ENCODE measurements around the gene MCF2L.

Gene MCF2L

GRCh38 chr13:113000575-113000974, 31.6 kb downstream of the MCF2L start:
- no peak for DNase-seq

DNA sequence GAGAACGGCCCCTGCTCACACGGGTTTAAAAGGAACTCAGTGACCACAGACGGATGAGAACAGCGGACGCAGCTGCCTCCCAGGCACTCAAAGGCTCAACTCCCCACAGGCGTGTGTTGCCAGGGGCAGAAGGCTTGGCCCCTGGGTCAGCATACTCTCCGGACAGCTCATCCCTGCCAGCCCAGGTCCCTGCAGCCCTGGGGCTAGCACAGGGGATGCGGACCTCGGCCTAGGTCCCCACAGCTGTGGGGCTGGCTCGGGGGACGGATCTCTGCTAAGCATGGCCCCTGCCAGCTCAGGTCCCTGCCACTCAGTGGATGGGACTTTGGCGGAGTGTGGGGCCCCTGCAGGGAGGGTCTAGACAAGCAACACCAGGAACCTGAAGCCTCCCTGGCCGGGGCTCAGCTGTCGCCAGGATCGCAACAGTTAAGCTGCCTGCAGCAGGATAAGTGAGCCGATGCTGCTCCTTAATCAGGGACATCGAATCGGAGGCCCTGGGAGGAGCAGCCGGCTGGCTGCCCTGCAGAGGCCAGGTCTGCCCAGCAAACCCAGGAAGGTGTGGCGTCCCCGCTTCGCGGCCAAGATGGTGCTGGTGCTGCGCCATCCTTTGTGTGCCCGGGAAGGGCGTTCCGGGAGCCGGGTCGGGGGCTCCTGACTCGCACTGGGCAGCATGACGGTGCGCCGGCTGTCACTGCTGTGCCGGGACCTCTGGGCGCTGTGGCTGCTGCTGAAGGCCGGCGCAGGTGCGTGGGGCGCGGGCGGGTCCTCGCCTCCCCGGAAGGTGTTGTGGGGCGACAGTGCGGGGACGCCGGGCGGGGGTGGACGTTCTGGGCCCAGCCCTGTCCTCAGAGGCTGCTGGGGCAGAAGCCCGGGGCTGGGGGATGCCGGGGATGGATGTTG, 32.5 kb downstream of the MCF2L start:
- peak; percentile 83 for DNase-seq

- DNase-seq = no peak
Measured at GRCh38 chr13:113002206-113002912, 33.3 kb downstream of the MCF2L start.

GRCh38 chr13:113002913-113003290, 33.9 kb downstream of the MCF2L start:
- no peak for DNase-seq

GRCh38 chr13:113004126-113004525, 35.1 kb downstream of the MCF2L start:
- no peak for DNase-seq

- DNase-seq = no peak
Measured at GRCh38 chr13:113005076-113005865, 36.3 kb downstream of the MCF2L start.

- DNase-seq = no peak
Measured at GRCh38 chr13:113005997-113006396, 37.0 kb downstream of the MCF2L start.

GRCh38 chr13:113006660-113007059, 37.6 kb downstream of the MCF2L start:
- DNase-seq = no peak

GRCh38 chr13:113008851-113009250, 39.8 kb downstream of the MCF2L start:
- DNase-seq = no peak

DNA sequence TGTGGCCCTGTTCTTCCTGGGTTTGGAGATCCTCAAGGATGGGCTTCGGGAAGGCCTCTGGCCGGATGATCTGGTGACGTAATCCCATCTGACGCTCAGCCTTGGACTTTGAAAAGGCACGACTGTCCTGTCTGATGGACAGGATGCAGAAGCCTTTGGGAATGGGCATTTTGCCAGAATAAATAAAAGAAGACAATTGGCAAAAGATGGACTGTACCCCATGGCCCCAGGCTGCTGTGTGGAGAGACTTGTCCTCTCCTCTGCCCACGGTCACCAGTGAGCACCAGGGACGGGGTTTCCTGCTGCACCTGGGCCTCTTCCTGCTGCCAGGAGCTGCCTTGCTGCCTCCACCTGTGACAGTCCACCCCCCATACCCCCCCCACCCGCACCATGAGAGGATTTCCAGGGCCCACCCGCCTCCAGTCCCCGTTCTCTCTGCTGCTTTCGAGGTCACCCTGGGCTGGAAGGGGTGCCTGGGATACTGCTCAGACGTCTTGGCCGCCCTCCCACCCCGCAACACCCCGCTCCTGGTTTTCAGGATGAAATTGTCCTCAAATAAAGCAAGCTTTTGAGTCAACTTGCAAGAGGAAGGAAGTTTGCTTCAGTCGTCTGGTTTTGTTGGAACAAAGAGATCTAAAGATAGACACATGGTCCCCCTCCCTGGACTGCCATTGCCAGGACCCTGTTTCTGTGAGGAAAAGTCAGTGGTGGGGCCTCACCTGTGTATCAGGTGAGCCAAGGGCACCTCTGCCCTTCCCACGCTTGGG, 40.9 kb downstream of the MCF2L start:
- no peak for DNase-seq

DNA sequence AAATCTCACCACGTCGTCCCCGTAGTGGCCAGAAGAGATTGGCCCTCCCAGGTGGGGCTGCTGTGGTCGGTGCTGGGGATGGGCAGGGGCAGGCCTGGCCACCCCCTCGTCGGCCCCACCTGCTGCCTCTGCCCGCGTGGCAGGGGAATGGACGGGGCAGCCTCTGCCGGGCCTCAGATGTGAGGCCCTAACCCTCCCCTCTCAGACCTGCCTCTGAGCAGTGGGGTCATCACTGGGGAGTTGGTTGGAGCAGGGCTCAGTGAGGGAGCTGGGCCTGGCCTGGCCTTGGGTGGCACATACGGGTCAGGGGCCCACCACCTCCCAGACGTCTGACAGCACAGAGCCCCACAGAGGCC, 41.5 kb downstream of the MCF2L start:
- DNase-seq = no peak

DNA sequence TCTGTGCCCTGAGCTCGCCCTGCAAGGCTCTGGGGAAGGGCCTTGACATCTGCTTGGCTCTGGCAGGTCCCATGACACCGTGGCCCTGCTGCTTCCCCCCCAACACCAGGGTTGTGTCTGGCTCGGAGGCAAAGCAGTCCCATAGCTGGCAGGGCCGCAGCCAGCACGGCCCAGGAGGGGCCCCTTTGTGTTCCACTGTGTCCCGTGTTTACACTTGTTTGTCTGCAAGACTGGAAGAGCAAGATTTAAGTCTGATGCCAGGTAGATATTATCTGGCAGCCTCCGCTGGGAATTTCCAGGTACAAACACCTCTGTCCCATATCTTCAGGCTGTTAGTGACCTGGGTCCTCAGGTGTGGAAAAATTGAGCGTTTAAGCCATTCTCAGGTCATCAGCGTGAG, 44.3 kb downstream of the MCF2L start:
- no peak for DNase-seq

DNA sequence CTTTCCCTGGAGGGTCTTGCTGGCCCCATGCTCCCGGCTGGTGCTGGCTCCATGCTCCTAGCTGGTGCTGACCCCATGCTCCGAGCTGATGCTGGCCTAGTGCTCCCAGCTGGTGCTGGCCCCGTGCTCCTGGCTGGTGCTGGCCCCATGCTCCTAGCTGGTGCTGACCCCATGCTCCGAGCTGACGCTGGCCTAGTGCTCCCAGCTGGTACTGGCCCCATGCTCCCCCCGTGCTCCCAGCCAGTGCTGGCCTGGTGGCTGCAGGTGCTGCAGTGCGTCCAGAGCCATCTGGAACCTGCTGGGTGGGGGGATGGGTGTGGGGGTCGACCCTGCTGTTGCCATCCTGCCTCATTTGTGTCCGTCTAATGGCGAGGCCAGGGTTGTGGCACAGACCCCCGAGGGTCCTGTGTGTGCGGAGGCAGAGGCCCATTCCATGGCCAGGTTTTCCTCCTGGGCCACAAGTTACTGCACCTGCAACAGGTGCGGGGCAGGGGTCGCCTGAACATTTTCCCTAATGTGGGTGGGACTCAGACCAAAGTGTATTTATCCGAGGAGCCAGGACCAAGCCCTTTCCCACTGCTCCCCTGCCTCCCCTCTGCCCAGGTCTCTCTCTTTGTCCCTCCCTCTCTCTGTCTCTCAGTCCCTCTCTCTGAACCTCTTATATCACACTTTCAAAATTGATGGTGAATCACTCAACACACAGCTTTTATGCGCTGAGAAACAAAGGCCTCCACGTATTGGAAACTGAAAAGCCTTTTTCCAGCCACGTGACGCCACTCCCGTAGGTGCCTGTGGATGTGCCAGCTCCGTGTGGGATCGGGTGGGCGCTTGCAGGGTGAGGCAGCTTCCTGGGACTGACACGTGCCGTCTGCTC, 45.1 kb downstream of the MCF2L start:
- DNase-seq = no peak

- no peak for DNase-seq
Measured at GRCh38 chr13:113014752-113015745, 46.0 kb downstream of the MCF2L start.

DNA sequence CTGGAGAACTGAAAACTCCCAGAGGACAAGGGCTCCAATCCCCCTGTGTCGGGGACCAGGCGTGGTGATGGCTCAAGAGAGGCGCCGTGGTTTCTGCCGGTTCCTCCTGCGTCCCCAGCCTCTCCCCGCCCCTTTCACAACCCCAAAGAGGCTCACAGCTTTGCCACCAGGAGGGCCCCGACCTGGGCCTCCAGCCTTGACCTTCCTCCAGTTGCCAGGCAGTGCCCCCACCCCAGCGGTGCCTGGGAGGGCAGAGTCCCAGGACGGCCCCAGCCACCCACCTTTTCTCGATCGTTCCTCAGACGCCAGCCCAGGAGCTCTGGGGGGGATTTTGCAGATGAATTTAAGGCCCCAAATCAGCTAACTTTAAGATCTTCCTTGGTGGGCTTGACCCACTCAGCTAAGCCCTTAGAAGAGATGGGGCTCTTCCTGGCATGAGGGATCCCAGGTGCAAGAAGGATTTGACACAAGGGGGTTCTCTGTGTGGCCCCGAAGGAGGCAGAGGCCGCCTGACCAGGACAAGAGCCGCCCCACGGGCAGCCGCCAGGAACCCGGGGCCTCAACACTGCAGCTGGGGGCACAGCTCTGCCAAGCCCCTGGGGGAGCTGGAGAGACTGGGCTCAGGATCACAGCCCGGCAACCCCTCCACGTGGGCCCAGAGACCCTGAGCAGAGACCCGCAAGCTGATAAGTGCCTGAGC, 47.0 kb downstream of the MCF2L start:
- DNase-seq = no peak

GRCh38 chr13:113016526-113017295, 47.7 kb downstream of the MCF2L start:
- no peak for DNase-seq

GRCh38 chr13:113017506-113018215, 48.6 kb downstream of the MCF2L start:
- DNase-seq = no peak
